Uterus (tissue), 2 donors: Measurements from ENCODE around the gene ACSF2.

Source experiments
- POLR2A ChIP-seq, 2 donors: fragments of 450-650 bp; IDR thresholded peaks; one replicate each; pipeline ENCODE4 v1.6.1; 2016; ENCODE audit warnings: antibody characterized with exemption in 2 of 2, mild to moderate bottlenecking in 1 of 2, moderate library complexity in 1 of 2
- TF ChIP-seq, protein P1 (sequence below), 4 experiments: fragments of 200-600 bp in 2 of 4; fragments of 450-650 bp in 2 of 4; sonication (generic) in 2 of 4; IDR thresholded peaks; one replicate each; pipeline ENCODE4 v1.5.1; 2016 to 2019; ENCODE audit warnings: antibody characterized with exemption in 4 of 4, mild to moderate bottlenecking in 2 of 4, moderate library complexity in 1 of 4

- TF ChIP-seq, protein P1, sequence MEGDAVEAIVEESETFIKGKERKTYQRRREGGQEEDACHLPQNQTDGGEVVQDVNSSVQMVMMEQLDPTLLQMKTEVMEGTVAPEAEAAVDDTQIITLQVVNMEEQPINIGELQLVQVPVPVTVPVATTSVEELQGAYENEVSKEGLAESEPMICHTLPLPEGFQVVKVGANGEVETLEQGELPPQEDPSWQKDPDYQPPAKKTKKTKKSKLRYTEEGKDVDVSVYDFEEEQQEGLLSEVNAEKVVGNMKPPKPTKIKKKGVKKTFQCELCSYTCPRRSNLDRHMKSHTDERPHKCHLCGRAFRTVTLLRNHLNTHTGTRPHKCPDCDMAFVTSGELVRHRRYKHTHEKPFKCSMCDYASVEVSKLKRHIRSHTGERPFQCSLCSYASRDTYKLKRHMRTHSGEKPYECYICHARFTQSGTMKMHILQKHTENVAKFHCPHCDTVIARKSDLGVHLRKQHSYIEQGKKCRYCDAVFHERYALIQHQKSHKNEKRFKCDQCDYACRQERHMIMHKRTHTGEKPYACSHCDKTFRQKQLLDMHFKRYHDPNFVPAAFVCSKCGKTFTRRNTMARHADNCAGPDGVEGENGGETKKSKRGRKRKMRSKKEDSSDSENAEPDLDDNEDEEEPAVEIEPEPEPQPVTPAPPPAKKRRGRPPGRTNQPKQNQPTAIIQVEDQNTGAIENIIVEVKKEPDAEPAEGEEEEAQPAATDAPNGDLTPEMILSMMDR (IDR thresholded peaks at IDR 0.05), result no peak
- TF ChIP-seq POLR2A (IDR thresholded peaks at IDR 0.05), result no peak
Measured at GRCh38 chr17:50421308-50422051, 4.5 kb upstream of the ACSF2 start.
